Dermis blood vessel endothelial cell (primary cell): Measurements from ENCODE around the gene NFYA. TPM values are rescaled to one million over a fixed set of nuclear protein-coding genes. Genes with fewer than 3 reads are reported as not detected.

Experiments
- DNase-seq: peaks from one replicate; pipeline ENCODE4 v3.0.0; 2010
- total RNA-seq: library from RNA; depleted of rRNA; stranded (reverse); fragments of >200 nt; gene quantifications from 2 replicates; pipeline ENCODE4 v1.2.3, GENCODE V29; 2014

NFYA gene
- total RNA-seq, 1 donor from 2014 or later = 16.2 TPM

- no peak for DNase-seq
Measured at GRCh38 chr6:41047306-41047705, 25.5 kb upstream of the NFYA start.

- no peak for DNase-seq
Measured at GRCh38 chr6:41047745-41048732, 24.7 kb upstream of the NFYA start.

- DNase-seq = no peak
Measured at GRCh38 chr6:41049521-41049920, 23.3 kb upstream of the NFYA start.

- no peak for DNase-seq
Measured at GRCh38 chr6:41049955-41050354, 22.8 kb upstream of the NFYA start.

GRCh38 chr6:41050536-41050935 lies 22.2 kb upstream of the NFYA start:
- DNase-seq = no peak

GRCh38 chr6:41051873-41052272 lies 20.9 kb upstream of the NFYA start:
- no peak for DNase-seq

- DNase-seq = no peak
Measured at GRCh38 chr6:41053041-41053440, 19.7 kb upstream of the NFYA start, which contains the start of gene APOBEC2. APOBEC2 (plus strand) TSS chr6:41053202; CDS start chr6:41053348, 146 bp downstream.

- DNase-seq = no peak
Measured at GRCh38 chr6:41054511-41054910, 18.3 kb upstream of the NFYA start.

- no peak for DNase-seq
Measured at GRCh38 chr6:41055149-41055548, 17.6 kb upstream of the NFYA start.

- DNase-seq = no peak
Measured at GRCh38 chr6:41056768-41057490, 15.8 kb upstream of the NFYA start.

GRCh38 chr6:41058783-41059181 lies 14.0 kb upstream of the NFYA start:
- no peak for DNase-seq

GRCh38 chr6:41059556-41059955 lies 13.2 kb upstream of the NFYA start:
- no peak for DNase-seq

GRCh38 chr6:41061196-41061726 lies 11.5 kb upstream of the NFYA start:
- no peak for DNase-seq

GRCh38 chr6:41062056-41062455 lies 10.7 kb upstream of the NFYA start:
- DNase-seq = no peak

GRCh38 chr6:41063884-41064285 lies 8.9 kb upstream of the NFYA start:
- DNase-seq = no peak

GRCh38 chr6:41064841-41065240 lies 7.9 kb upstream of the NFYA start:
- DNase-seq = no peak

GRCh38 chr6:41065550-41066026 lies 7.2 kb upstream of the NFYA start:
- no peak for DNase-seq

- peak; percentile 90 for DNase-seq
Measured at GRCh38 chr6:41066867-41067304, 5.9 kb upstream of the NFYA start.

- peak; percentile 89 for DNase-seq
Measured at GRCh38 chr6:41071501-41071922, 1.3 kb upstream of the NFYA start.

GRCh38 chr6:41071923-41072835 lies 595 bp upstream of the NFYA start, which contains the start of gene OARD1:
OARD1 (minus strand) TSS chr6:41072356; CDS start chr6:41071634, 722 bp downstream.
- DNase-seq = peak; percentile 100

GRCh38 chr6:41073203-41073967 lies 611 bp downstream of the NFYA start:
- DNase-seq = peak; percentile 91
